ENCODE results near the gene SH3YL1.
"Not testable (repeated sequence)": the region's sequence is repeated elsewhere in the genome, so short reads cannot be mapped to it uniquely, and the experiment has no call there.

SH3YL1 gene

GRCh38 chr2:175880-176820 lies 87.7 kb downstream of the SH3YL1 start:
- DNase-seq: no peak

DNA sequence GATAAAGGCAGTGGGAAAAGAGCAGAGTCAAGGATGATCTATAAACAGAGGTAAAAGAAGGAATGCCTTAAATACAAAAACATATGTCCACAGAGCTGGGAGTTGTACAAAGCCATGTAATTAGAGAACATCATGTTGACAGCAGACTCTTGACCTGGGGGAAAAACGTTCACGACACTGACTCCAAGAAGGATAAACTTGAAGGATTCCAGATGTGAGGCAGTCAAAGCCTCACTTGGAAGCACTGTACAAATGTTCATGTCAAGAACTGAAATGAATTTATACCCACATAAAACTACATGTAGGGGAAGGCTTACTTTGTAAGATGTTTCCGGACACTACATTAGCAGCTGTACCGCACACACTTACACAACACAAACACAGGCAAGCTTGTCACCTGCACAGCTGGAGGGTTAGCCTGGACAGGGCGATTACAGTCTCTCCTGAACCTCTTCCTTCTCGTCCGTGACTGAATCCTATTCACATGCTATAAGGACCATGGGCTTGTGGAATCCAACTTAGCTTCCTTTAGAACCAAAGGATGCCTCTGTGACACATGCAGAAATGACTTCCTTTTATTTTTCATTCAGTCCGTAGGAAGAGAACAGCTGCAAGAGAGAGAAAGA lies 88.6 kb downstream of the SH3YL1 start:
- no peak for DNase-seq

DNA sequence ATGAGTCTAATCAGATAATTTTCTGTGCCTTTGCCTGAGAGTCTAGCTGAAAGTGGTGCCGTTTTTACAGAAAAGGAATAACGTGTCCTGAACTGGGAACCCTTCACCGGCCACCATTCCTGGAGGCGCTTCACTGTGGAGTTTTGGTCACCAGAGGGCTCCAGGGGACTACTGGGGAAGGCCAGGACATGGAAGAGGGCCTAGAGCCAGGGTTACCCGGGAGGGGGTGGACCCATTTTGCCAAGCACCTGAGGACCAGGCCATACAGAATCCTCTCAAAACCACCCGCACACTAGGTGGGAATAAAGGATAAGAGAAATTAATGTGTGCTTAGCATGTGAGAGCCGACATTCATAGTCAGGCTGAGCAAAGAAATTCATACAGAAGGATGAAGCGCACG lies 91.7 kb downstream of the SH3YL1 start:
- not testable (repeated sequence) for DNase-seq

DNA sequence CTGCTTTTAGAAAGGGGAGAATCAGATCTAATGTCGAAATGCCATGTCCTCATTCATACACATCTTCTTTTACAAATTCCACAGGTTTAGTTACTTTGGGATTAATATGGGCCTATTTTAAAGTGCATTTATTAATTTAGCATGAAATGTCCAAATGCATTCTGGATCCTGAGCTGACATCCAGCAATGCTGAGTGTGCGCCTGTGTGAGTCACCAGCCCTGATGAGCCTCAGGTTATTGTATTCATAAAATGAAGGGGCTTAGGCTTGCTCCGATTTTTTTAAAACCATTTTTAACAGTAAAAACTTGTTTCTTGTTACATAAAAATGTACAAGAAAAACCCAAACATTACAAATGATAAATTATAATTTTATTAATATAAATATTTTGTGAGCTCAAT lies 94.1 kb downstream of the SH3YL1 start:
- DNase-seq: no peak

All from NCI-H1105 (cell line).